ENCODE results near the gene FOXL3.
"Not testable (repeated sequence)": the region's sequence is repeated elsewhere in the genome, so short reads cannot be mapped to it uniquely, and the experiment has no call there.

Gene FOXL3

GRCh38 chr7:289756-290553, at the start of gene FOXL3:
Gene FOXL3 (plus strand): TSS chr7:290170. CDS start chr7:290170, 0 bp downstream.
- TF ChIP-seq CTCF (IDR thresholded peaks at IDR 0.05; ENCODE audit: extremely low read depth, insufficient read depth, missing control alignments): no peak
- no peak for DNase-seq (ENCODE audit: low spot score)
- in situ Hi-C loops (cut with MboI; ENCODE audit: low pct_unique_long_range_greater_than_20kb, low sequenced_read_pairs, unreplicated experiment): no loop called here

- in situ Hi-C loops (cut with MboI; ENCODE audit: low pct_unique_long_range_greater_than_20kb, low sequenced_read_pairs, unreplicated experiment): no loop called here
- TF ChIP-seq CTCF (IDR thresholded peaks at IDR 0.05; ENCODE audit: extremely low read depth, insufficient read depth, missing control alignments): no peak
- DNase-seq (ENCODE audit: low spot score): no peak
Observed at GRCh38 chr7:240887-241421, 49.0 kb upstream of the FOXL3 start.

GRCh38 chr7:241513-241912, 48.5 kb upstream of the FOXL3 start:
- no peak for DNase-seq (ENCODE audit: low spot score)
- no peak for TF ChIP-seq CTCF (IDR thresholded peaks at IDR 0.05; ENCODE audit: extremely low read depth, insufficient read depth, missing control alignments)
- in situ Hi-C loops (cut with MboI; ENCODE audit: low pct_unique_long_range_greater_than_20kb, low sequenced_read_pairs, unreplicated experiment): no loop called here

GRCh38 chr7:242826-243579, 47.0 kb upstream of the FOXL3 start:
- DNase-seq (ENCODE audit: low spot score); in situ Hi-C loops (cut with MboI; ENCODE audit: low pct_unique_long_range_greater_than_20kb, low sequenced_read_pairs, unreplicated experiment): not testable (repeated sequence)

GRCh38 chr7:243580-243978, 46.4 kb upstream of the FOXL3 start:
- in situ Hi-C loops (cut with MboI; ENCODE audit: low pct_unique_long_range_greater_than_20kb, low sequenced_read_pairs, unreplicated experiment): not testable (repeated sequence)

GRCh38 chr7:244974-245373, 45.0 kb upstream of the FOXL3 start:
- in situ Hi-C loops (cut with MboI; ENCODE audit: low pct_unique_long_range_greater_than_20kb, low sequenced_read_pairs, unreplicated experiment): no loop called here
- TF ChIP-seq CTCF (IDR thresholded peaks at IDR 0.05; ENCODE audit: extremely low read depth, insufficient read depth, missing control alignments): no peak
- DNase-seq (ENCODE audit: low spot score): no peak

More at GRCh38 chr7:243580-243978, 46.4 kb upstream of the FOXL3 start:
- DNase-seq (ENCODE audit: low spot score): not testable (repeated sequence)

- in situ Hi-C loops (cut with MboI; ENCODE audit: low pct_unique_long_range_greater_than_20kb, low sequenced_read_pairs, unreplicated experiment): no loop called here
- no peak for TF ChIP-seq CTCF (IDR thresholded peaks at IDR 0.05; ENCODE audit: extremely low read depth, insufficient read depth, missing control alignments)
- no peak for DNase-seq (ENCODE audit: low spot score)
Observed at GRCh38 chr7:245574-246295, 44.2 kb upstream of the FOXL3 start.
